ENCODE results near the gene ANAPC13. TPM values are rescaled to one million over a fixed set of nuclear protein-coding genes. Genes with fewer than 3 reads are reported as not detected.

The ANAPC13 gene
- total and polyA plus RNA-seq, 2 experiments from 2014 or later: 108 to 197 TPM

DNA sequence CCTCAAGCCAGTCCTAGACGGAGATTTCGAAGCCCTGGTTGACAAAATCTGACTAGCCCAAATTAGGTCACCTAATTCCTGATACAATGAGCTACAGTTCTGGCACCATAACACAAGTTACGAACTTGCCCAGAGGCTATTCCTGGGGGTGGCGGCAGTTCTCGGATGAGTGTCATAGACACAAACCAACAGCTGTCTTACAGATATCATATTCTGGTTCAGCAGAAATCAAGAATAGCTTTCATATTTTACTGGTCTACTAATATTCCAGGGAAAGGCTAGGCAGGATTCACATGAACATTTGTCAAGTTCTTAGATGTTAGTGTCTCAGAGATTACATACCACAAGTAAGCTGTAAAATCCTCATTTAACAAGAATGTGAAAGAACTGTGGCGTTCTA is 8.8 kb downstream of the ANAPC13 start:
- H3K27ac ChIP-seq: peak overlapping the region; percentile 82
- peak overlapping the region; percentile 40 for H3K4me2 ChIP-seq (ENCODE audit: unreplicated experiment)
- H3K9ac ChIP-seq: peak overlapping the region; percentile 70
- no peaks in the 10 kb centered on the region for H4K20me1 ChIP-seq (ENCODE audit: insufficient read depth)
- 21 to 27% methylated on average over 6 of the region's 6 CpGs for WGBS, 2 experiments (ENCODE audit: low coverage in 1 of 2, low lambda C conversion rate in 2 of 2, missing lambda C conversion rate in 2 of 2)
- H3K36me3 ChIP-seq (ENCODE audit: low read depth): peaks cover 22% of the 10 kb centered on the region; the same call in 1 of the 2 replicates
- H3K4me3 ChIP-seq: peak overlapping the region; percentile 33; the same call in 1 of the 2 replicates
- no peaks in the 10 kb centered on the region for H3K9me2 ChIP-seq (ENCODE audit: insufficient read depth)
- TF ChIP-seq EZH2phosphoT487 (IDR thresholded peaks at IDR 0.05; ENCODE audit: insufficient read depth, low read depth): no peak
- no peak for TF ChIP-seq EZH2 (IDR thresholded peaks at IDR 0.05; ENCODE audit: insufficient read depth, poor library complexity, severe bottlenecking)
- no peaks in the 10 kb centered on the region for H3K9me3 ChIP-seq (ENCODE audit: low read depth)
- in situ Hi-C loops (cut with MboI): loop anchor here (5.0 to 25.0 kb wide), 3 partner anchors 170 to 540 kb away; no protein-coding TSS in a partner anchor
- H2AFZ ChIP-seq: no peak overlapping the region
- H3K4me1 ChIP-seq (ENCODE audit: insufficient read depth): peaks cover 68% of the 10 kb centered on the region
- H3K27me3 ChIP-seq (replicated peaks; ENCODE audit: insufficient read depth): no peaks in the 10 kb centered on the region
- H3K79me2 ChIP-seq (ENCODE audit: insufficient read depth): peaks cover 42% of the 10 kb centered on the region
- peaks cover 51% of the 10 kb centered on the region for H3F3A ChIP-seq (ENCODE audit: insufficient read depth)
- DNase-seq: peak; percentile 93

DNA sequence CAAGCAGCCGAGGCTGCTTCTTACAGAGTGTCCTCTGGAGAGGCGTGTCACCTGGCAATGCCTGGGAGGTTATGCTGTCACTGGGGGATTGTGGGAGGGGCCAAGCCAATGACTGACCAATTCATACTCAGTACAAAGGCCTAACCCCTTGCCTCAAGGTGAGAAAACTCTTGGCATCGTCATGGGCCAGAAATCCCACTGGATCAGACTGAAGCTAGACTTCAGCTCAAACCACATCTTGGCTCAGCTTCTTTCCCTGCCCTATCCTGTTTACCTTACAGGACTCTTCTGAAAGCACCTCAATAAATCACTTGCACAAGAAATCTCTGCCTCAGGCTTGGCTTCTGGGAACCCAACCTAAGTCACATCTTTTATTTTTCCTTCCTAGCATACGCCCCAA is 9.5 kb downstream of the ANAPC13 start:
- peak overlapping the region; percentile 82 for H3K27ac ChIP-seq

DNA sequence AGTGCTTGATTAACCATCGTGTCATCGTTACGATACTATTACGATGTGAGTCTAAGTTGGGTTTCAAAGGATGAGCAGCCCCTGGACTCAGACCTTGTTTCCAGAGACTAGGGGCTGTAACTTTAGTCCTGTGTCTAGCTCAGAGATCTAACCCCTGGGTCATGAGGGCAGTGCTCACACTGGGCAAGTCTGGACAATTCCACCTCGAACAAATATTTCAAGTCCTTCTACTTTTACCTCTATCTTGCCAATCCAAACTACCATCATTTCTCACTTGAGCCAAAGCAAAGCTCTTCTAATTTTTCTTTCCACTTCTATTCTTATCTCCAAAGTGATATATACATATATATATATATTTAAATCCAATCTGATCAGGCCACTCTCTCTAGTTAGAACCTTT is 10.8 kb downstream of the ANAPC13 start:
- no peak for DNase-seq
- no peaks in the 10 kb centered on the region for H3K9me2 ChIP-seq (ENCODE audit: insufficient read depth)
- H3K27me3 ChIP-seq (replicated peaks; ENCODE audit: insufficient read depth): no peaks in the 10 kb centered on the region
- no peaks in the 10 kb centered on the region for H3K9me3 ChIP-seq (ENCODE audit: low read depth)
- peaks cover 7% of the 10 kb centered on the region; the same call in 1 of the 2 replicates for H3K36me3 ChIP-seq (ENCODE audit: low read depth)
- no peak overlapping the region for H3K4me3 ChIP-seq
- peaks cover 65% of the 10 kb centered on the region for H3K4me1 ChIP-seq (ENCODE audit: insufficient read depth)
- in situ Hi-C loops (cut with MboI): loop anchor here (5.0 to 25.0 kb wide), 4 partner anchors 113 to 538 kb away; no protein-coding TSS in a partner anchor
- H2AFZ ChIP-seq: no peak overlapping the region
- WGBS, 2 experiments (ENCODE audit: low coverage in 1 of 2, low lambda C conversion rate in 2 of 2, missing lambda C conversion rate in 2 of 2): 66 to 73% methylated on average over 5 of the region's 5 CpGs
- no peak for TF ChIP-seq EZH2 (IDR thresholded peaks at IDR 0.05; ENCODE audit: insufficient read depth, poor library complexity, severe bottlenecking)
- no peak for TF ChIP-seq EZH2phosphoT487 (IDR thresholded peaks at IDR 0.05; ENCODE audit: insufficient read depth, low read depth)
- H3K79me2 ChIP-seq (ENCODE audit: insufficient read depth): peaks cover 22% of the 10 kb centered on the region
- no peak overlapping the region for H3K4me2 ChIP-seq (ENCODE audit: unreplicated experiment)
- H3K9ac ChIP-seq: no peak overlapping the region
- H3K27ac ChIP-seq: no peak overlapping the region
- H3F3A ChIP-seq (ENCODE audit: insufficient read depth): peaks cover 48% of the 10 kb centered on the region
- H4K20me1 ChIP-seq (ENCODE audit: insufficient read depth): no peaks in the 10 kb centered on the region

More for the DNA sequence above, 9.5 kb downstream of the ANAPC13 start:
- Histone ChIP-seq H3K4me1 (ENCODE audit: insufficient read depth) (peaks cover 68% of the 10 kb centered on the region), H3F3A (ENCODE audit: insufficient read depth) (peaks cover 48% of the 10 kb centered on the region), H3K4me2 (ENCODE audit: unreplicated experiment) (peak overlapping the region; percentile 40), H4K20me1 (ENCODE audit: insufficient read depth) (no peaks in the 10 kb centered on the region), H3K79me2 (ENCODE audit: insufficient read depth) (peaks cover 35% of the 10 kb centered on the region), H3K36me3 (ENCODE audit: low read depth) (peaks cover 15% of the 10 kb centered on the region; the same call in 1 of the 2 replicates), H3K9me3 (ENCODE audit: low read depth) (no peaks in the 10 kb centered on the region), H3K9ac (peak overlapping the region; percentile 70), H2AFZ (no peak overlapping the region), H3K4me3 (no peak overlapping the region), H3K9me2 (ENCODE audit: insufficient read depth) (no peaks in the 10 kb centered on the region), H3K27me3 (replicated peaks; ENCODE audit: insufficient read depth) (no peaks in the 10 kb centered on the region)
- WGBS, 2 experiments (ENCODE audit: low coverage in 1 of 2, low lambda C conversion rate in 2 of 2, missing lambda C conversion rate in 2 of 2): 57 to 70% methylated on average over 4 of the region's 4 CpGs
- TF ChIP-seq EZH2phosphoT487 (IDR thresholded peaks at IDR 0.05; ENCODE audit: insufficient read depth, low read depth) (no peak), EZH2 (IDR thresholded peaks at IDR 0.05; ENCODE audit: insufficient read depth, poor library complexity, severe bottlenecking) (no peak)
- in situ Hi-C loops (cut with MboI): loop anchor here (5.0 to 25.0 kb wide), 3 partner anchors 169 to 539 kb away; no protein-coding TSS in a partner anchor
- no peak for DNase-seq

DNA sequence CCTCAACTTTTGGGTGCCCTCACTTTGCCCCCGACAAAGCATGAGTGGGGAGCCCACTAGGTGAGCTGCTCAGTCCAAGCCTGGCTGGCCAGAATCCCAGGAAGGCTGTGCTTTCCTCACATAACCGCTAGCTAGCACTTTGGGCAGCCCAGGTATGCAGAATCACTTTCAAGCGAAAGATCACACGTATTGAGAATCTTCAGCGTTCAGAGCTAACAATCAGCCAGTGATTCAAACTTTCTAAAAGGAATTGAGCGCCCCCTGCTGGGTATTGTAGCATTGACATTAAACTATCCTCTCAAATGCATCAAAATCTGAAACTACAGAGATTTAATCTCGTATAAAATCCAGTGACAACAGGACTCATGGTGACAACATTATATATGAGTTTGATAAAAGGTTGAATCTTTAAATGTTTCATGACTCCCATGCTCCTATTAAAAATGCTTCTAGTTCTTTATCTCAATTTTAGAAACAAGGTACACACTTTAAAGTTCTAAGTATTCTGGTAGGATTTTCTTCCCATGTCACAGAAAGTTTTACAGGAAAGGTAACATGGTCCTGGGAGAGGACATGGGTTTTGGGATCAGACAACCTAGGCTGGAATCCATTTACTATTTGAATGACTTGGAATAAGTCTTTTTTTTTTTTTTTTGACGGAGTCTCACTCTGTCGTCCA is 11.8 kb downstream of the ANAPC13 start:
- H4K20me1 ChIP-seq (ENCODE audit: insufficient read depth): no peaks in the 10 kb centered on the region
- 18 to 24% methylated on average over 8 to 9 of the region's 9 CpGs for WGBS, 2 experiments (ENCODE audit: low coverage in 1 of 2, low lambda C conversion rate in 2 of 2, missing lambda C conversion rate in 2 of 2)
- no peak overlapping the region for H3K4me3 ChIP-seq
- peak overlapping the region; percentile 64 for H3K9ac ChIP-seq
- no peak overlapping the region for H2AFZ ChIP-seq
- in situ Hi-C loops (cut with MboI): loop anchor here (5.0 to 10.0 kb wide), 2 partner anchors 112 to 259 kb away; no protein-coding TSS in a partner anchor
- H3K9me2 ChIP-seq (ENCODE audit: insufficient read depth): no peaks in the 10 kb centered on the region
- H3K27ac ChIP-seq: peak overlapping the region; percentile 37
- peak overlapping the region; percentile 32 for H3K4me2 ChIP-seq (ENCODE audit: unreplicated experiment)
- no peaks in the 10 kb centered on the region for H3K27me3 ChIP-seq (replicated peaks; ENCODE audit: insufficient read depth)
- TF ChIP-seq EZH2phosphoT487 (IDR thresholded peaks at IDR 0.05; ENCODE audit: insufficient read depth, low read depth) (no peak), EZH2 (IDR thresholded peaks at IDR 0.05; ENCODE audit: insufficient read depth, poor library complexity, severe bottlenecking) (no peak)
- H3K4me1 ChIP-seq (ENCODE audit: insufficient read depth): peaks cover 61% of the 10 kb centered on the region
- H3K36me3 ChIP-seq (ENCODE audit: low read depth): peaks cover 7% of the 10 kb centered on the region; the same call in 1 of the 2 replicates
- H3K79me2 ChIP-seq (ENCODE audit: insufficient read depth): peaks cover 12% of the 10 kb centered on the region
- H3K9me3 ChIP-seq (ENCODE audit: low read depth): no peaks in the 10 kb centered on the region
- peak; percentile 90 for DNase-seq
- H3F3A ChIP-seq (ENCODE audit: insufficient read depth): peaks cover 45% of the 10 kb centered on the region
